ENCODE data around the gene DAB1.

DAB1 gene

DNA sequence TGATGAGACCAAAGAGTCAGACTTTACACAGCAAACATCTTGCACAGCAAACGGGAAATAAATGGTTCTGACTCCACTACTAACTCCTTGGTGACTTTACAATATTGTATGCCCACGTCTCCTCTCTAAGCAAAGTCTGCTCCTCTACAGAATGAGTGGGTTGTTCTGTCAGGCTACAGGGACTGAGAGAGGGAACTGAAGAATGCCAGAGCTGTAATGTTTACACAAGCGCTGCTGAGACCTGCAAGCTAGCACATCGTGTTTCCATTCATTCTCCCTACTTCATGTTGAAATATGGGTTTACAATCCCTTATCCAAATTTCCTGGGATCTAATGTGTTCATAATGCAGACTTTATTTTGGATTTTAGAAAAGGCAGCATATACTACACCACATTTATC, 15.9 kb downstream of the DAB1 start:
- Histone ChIP-seq H4K20me1 (ENCODE audit: insufficient read depth, low read length) (no peaks in the 10 kb centered on the region), H3K4me1 (ENCODE audit: insufficient read depth, low read length, severe bottlenecking) (no peaks in the 10 kb centered on the region), H3F3A (ENCODE audit: insufficient read depth, low read length) (no peaks in the 10 kb centered on the region), H3K4me2 (ENCODE audit: low read length) (no peak overlapping the region), H3K9me2 (ENCODE audit: low read depth, low read length) (no peaks in the 10 kb centered on the region), H2AFZ (ENCODE audit: low read length) (no peak overlapping the region), H3K9me3 (ENCODE audit: low read length) (no peaks in the 10 kb centered on the region), H3K79me2 (ENCODE audit: insufficient read depth, low read length) (no peaks in the 10 kb centered on the region), H3K27ac (ENCODE audit: low read depth, low read length, poor library complexity, severe bottlenecking) (no peak overlapping the region), H3K4me3 (ENCODE audit: low read depth, low read length, poor library complexity, severe bottlenecking) (no peak overlapping the region), H3K27me3 (ENCODE audit: insufficient read depth, low read length) (no peaks in the 10 kb centered on the region), H3K36me3 (ENCODE audit: insufficient read depth, low read length) (no peaks in the 10 kb centered on the region), H3K9ac (ENCODE audit: low read length) (no peak overlapping the region)
- TF ChIP-seq CTCF (IDR thresholded peaks at IDR 0.05; ENCODE audit: low read length) (no peak), EZH2 (IDR thresholded peaks at IDR 0.05; ENCODE audit: borderline replicate concordance, low read length) (no peak)

- H3K79me2 ChIP-seq (ENCODE audit: insufficient read depth, low read length): no peaks in the 10 kb centered on the region
- H3K9me2 ChIP-seq (ENCODE audit: low read depth, low read length): no peaks in the 10 kb centered on the region
- no peak overlapping the region for H2AFZ ChIP-seq (ENCODE audit: low read length)
- no peak for TF ChIP-seq CTCF (IDR thresholded peaks at IDR 0.05; ENCODE audit: low read length)
- TF ChIP-seq EZH2 (IDR thresholded peaks at IDR 0.05; ENCODE audit: borderline replicate concordance, low read length): no peak
- H3K36me3 ChIP-seq (ENCODE audit: insufficient read depth, low read length): no peaks in the 10 kb centered on the region
- no peak overlapping the region for H3K27ac ChIP-seq (ENCODE audit: low read depth, low read length, poor library complexity, severe bottlenecking)
- H4K20me1 ChIP-seq (ENCODE audit: insufficient read depth, low read length): no peaks in the 10 kb centered on the region
- H3K27me3 ChIP-seq (ENCODE audit: insufficient read depth, low read length): no peaks in the 10 kb centered on the region
- H3K4me3 ChIP-seq (ENCODE audit: low read depth, low read length, poor library complexity, severe bottlenecking): no peak overlapping the region
- H3K4me1 ChIP-seq (ENCODE audit: insufficient read depth, low read length, severe bottlenecking): no peaks in the 10 kb centered on the region
- no peak overlapping the region for H3K4me2 ChIP-seq (ENCODE audit: low read length)
- H3K9ac ChIP-seq (ENCODE audit: low read length): no peak overlapping the region
- H3K9me3 ChIP-seq (ENCODE audit: low read length): no peaks in the 10 kb centered on the region
- no peaks in the 10 kb centered on the region for H3F3A ChIP-seq (ENCODE audit: insufficient read depth, low read length)
These were observed 17.4 kb downstream of the DAB1 start for GRCh38 chr1:57406428-57406970.

GRCh38 chr1:57404884-57405283, 19.0 kb downstream of the DAB1 start:
- no peak overlapping the region for H3K4me2 ChIP-seq (ENCODE audit: low read length)
- no peak overlapping the region for H3K9ac ChIP-seq (ENCODE audit: low read length)
- no peaks in the 10 kb centered on the region for H3K9me3 ChIP-seq (ENCODE audit: low read length)
- no peaks in the 10 kb centered on the region for H4K20me1 ChIP-seq (ENCODE audit: insufficient read depth, low read length)
- no peak overlapping the region for H3K27ac ChIP-seq (ENCODE audit: low read depth, low read length, poor library complexity, severe bottlenecking)
- no peaks in the 10 kb centered on the region for H3K4me1 ChIP-seq (ENCODE audit: insufficient read depth, low read length, severe bottlenecking)
- H3K4me3 ChIP-seq (ENCODE audit: low read depth, low read length, poor library complexity, severe bottlenecking): no peak overlapping the region
- no peak for TF ChIP-seq EZH2 (IDR thresholded peaks at IDR 0.05; ENCODE audit: borderline replicate concordance, low read length)
- TF ChIP-seq CTCF (IDR thresholded peaks at IDR 0.05; ENCODE audit: low read length): no peak
- H3K36me3 ChIP-seq (ENCODE audit: insufficient read depth, low read length): no peaks in the 10 kb centered on the region
- H3K27me3 ChIP-seq (ENCODE audit: insufficient read depth, low read length): no peaks in the 10 kb centered on the region
- no peaks in the 10 kb centered on the region for H3F3A ChIP-seq (ENCODE audit: insufficient read depth, low read length)
- no peaks in the 10 kb centered on the region for H3K79me2 ChIP-seq (ENCODE audit: insufficient read depth, low read length)
- H3K9me2 ChIP-seq (ENCODE audit: low read depth, low read length): no peaks in the 10 kb centered on the region
- no peak overlapping the region for H2AFZ ChIP-seq (ENCODE audit: low read length)

Measured in OCI-LY1 (cell line).